Thyroid gland (tissue), 4 donors: ENCODE measurements around the gene CAMTA1. TPM values are rescaled to one million over a fixed set of nuclear protein-coding genes. Genes with fewer than 3 reads are reported as not detected.
A peak's percentile ranks its signal among the peaks of the same experiment; 100 is the strongest.

Source experiments
- DNase-seq, 2 donors: peaks; one replicate each; pipeline ENCODE4 v3.0.0-alpha.2; 2019
- H3K27ac ChIP-seq, 3 donors: fragments of 200-600 bp; sonication (generic); 1 replicate in 2 of 3; 2 replicates in 1 of 3; pipeline ENCODE4 v1.5.1; 2016 to 2019; ENCODE audit warnings: mild to moderate bottlenecking in 1 of 3, moderate library complexity in 1 of 3
- H3K27me3 ChIP-seq: fragments of 200-600 bp; sonication (generic); one replicate; pipeline ENCODE4 v1.5.1; 2019
- H3K36me3 ChIP-seq, 2 donors: fragments of 200-600 bp; sonication (generic); one replicate each; pipeline ENCODE4 v1.5.1; 2016 to 2019
- H3K4me1 ChIP-seq, 2 donors: fragments of 200-600 bp; sonication (generic); one replicate each; pipeline ENCODE4 v1.5.1; 2017 to 2019
- H3K4me3 ChIP-seq, 3 donors: fragments of 200-600 bp; sonication (generic); replicated peaks in 1 of 3; 1 replicate in 2 of 3; 2 replicates in 1 of 3; pipeline ENCODE4 v1.5.1; 2016; ENCODE audit warnings: mild to moderate bottlenecking in 1 of 3
- H3K9me3 ChIP-seq: fragments of 200-600 bp; sonication (generic); one replicate; pipeline ENCODE4 v1.5.1; 2017
- POLR2A ChIP-seq, 2 donors: fragments of 450-650 bp; IDR thresholded peaks; one replicate each; pipeline ENCODE4 v1.6.1; 2017; ENCODE audit warnings: antibody characterized with exemption in 2 of 2, mild to moderate bottlenecking in 2 of 2, moderate library complexity in 1 of 2
- WGBS, 2 donors: methylation state at CpG; one replicate each; pipeline ENCODE4 v1.1.5; 2017; 5-methylcytosine and 5-hydroxymethylcytosine counted together
- intact Hi-C: fragments of 100-400 bp; cut with DNase I; formaldehyde crosslinking; loops from one replicate; pipeline ENCODE4 v1.15.1; 2023
- total RNA-seq, 4 donors: library from RNA; depleted of rRNA; stranded (reverse); fragments of >200 nt; gene quantifications; one replicate each; pipeline ENCODE4 v1.2.3, GENCODE V29; 2016
- TF ChIP-seq, protein P1 (sequence below), 6 experiments: fragments of 200-600 bp in 3 of 6; fragments of 450-650 bp in 3 of 6; sonication (generic) in 3 of 6; IDR thresholded peaks; one replicate each; pipeline ENCODE4 v1.5.1; 2016 to 2019; ENCODE audit warnings: antibody characterized with exemption in 6 of 6, mild to moderate bottlenecking in 2 of 6, inconsistent platforms in 1 of 6, moderate library complexity in 1 of 6

Gene CAMTA1
- total RNA-seq, 4 donors from 2014 or later, result 63.9 to 124 (median 101) TPM

DNA sequence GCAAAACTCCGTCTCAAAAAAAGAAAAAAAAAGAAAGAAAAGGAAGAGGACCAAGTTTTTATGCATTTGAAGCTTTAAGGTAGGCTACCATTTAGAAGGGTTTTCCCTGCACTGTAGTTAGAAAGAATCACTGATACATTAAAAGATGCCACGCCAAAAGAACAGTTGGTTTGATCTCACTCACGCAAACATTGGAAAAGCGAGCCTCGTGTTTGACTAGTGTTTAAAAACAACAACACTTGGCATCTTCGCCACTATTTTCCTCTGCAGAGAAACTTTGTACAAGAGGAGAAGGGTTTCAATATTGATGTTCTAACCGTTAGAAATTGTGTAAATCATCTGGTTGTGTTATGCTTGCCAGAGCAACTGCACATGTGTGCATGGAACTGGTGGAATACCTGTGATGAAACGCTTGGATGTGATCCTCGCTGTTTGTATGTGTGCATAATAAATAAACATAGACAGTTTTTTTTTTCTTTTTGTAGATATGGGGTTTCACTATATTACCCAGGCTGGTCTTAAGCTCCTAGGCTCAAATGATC is 24.0 kb upstream of the CAMTA1 start:
- Histone ChIP-seq H3K4me1 (no peaks in the 10 kb centered on the region), H3K27me3 (no peaks in the 10 kb centered on the region), H3K9me3 (no peaks in the 10 kb centered on the region), H3K36me3 (no peaks in the 10 kb centered on the region), H3K4me3 (no peak overlapping the region), H3K27ac (no peak overlapping the region)
- intact Hi-C loops, result no loop called here
- DNase-seq, result no peak
- WGBS, 2 donors, result 84% methylated on average over 9 of the region's 9 CpGs
- TF ChIP-seq, protein P1, sequence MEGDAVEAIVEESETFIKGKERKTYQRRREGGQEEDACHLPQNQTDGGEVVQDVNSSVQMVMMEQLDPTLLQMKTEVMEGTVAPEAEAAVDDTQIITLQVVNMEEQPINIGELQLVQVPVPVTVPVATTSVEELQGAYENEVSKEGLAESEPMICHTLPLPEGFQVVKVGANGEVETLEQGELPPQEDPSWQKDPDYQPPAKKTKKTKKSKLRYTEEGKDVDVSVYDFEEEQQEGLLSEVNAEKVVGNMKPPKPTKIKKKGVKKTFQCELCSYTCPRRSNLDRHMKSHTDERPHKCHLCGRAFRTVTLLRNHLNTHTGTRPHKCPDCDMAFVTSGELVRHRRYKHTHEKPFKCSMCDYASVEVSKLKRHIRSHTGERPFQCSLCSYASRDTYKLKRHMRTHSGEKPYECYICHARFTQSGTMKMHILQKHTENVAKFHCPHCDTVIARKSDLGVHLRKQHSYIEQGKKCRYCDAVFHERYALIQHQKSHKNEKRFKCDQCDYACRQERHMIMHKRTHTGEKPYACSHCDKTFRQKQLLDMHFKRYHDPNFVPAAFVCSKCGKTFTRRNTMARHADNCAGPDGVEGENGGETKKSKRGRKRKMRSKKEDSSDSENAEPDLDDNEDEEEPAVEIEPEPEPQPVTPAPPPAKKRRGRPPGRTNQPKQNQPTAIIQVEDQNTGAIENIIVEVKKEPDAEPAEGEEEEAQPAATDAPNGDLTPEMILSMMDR (IDR thresholded peaks at IDR 0.05), result no peak
- TF ChIP-seq POLR2A (IDR thresholded peaks at IDR 0.05), result no peak

DNA sequence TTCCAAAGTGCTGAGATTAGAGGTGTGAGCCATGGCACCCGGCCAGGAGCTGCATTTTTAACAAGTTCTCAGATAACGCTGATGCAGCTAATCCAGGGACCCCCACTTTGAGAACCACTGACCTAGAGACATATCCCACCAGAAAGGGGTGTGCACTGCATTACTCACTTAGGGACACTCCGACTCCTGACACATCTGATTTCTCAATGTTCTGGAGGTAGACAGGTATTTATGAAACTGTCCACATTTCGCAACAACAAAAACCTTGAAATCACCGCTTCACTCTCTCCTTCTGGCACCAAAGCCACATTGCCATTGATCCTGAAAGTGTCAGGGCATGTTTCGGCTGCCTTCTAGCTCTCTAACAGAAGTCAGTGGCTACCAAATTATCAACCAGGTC is 23.2 kb upstream of the CAMTA1 start:
- Histone ChIP-seq H3K27me3 (no peaks in the 10 kb centered on the region), H3K4me1 (no peaks in the 10 kb centered on the region), H3K36me3 (no peaks in the 10 kb centered on the region), H3K27ac (no peak overlapping the region), H3K4me3 (no peak overlapping the region), H3K9me3 (no peaks in the 10 kb centered on the region)
- WGBS, 2 donors, result 82 to 83% methylated on average over 6 of the region's 6 CpGs
- intact Hi-C loops, result no loop called here
- no peak for DNase-seq
- TF ChIP-seq, protein P1 (IDR thresholded peaks at IDR 0.05), result no peak
- TF ChIP-seq POLR2A (IDR thresholded peaks at IDR 0.05), result no peak

DNA sequence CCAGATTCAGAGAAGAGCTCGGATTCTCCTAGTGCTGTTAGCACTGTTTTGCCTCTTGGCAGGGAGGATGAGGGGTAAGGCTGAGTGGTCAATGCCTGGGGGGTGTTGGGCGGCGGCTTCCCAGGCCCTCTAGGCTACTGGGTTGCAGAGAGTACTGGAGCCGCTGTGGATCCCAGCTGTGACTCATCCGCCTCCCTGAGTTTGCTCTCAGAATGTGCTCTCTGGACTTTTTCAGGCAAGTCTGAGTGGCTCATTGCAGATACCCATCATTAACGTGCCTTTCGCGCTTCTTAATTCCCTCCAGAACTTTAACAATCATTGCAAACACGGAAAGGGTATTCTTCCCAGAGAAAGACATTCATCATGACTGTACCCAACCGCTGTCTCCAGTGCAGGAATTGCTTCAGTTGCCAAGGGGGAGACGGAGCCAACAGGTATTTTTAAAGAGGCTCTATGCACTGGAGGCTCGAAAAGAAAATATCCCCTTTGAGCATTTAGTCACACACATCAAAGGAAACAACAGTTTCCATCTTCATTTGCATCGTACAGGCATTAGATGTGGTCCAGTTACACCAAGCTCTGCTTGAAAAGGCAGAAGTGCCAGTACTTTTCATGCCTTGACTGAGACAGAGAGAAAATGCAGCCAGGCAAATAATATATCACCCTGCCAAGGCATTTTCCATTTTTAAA is 14.4 kb upstream of the CAMTA1 start:
- intact Hi-C loops, result loop anchor here (10.0 kb wide), 1 partner anchor 46 kb away; no protein-coding TSS in a partner anchor
- peak; percentile 26 to 54 for DNase-seq
- Histone ChIP-seq H3K36me3 (no peaks in the 10 kb centered on the region), H3K9me3 (no peaks in the 10 kb centered on the region), H3K27me3 (no peaks in the 10 kb centered on the region), H3K4me3 (no peak overlapping the region), H3K27ac (peak overlapping the region in 1 of 3 donors; percentile 18), H3K4me1 (peaks cover 3 to 18% of the 10 kb centered on the region in 2 donors)
- TF ChIP-seq, protein P1 (IDR thresholded peaks at IDR 0.05), result no peak
- no peak for TF ChIP-seq POLR2A (IDR thresholded peaks at IDR 0.05)
- WGBS, 2 donors, result 16 to 20% methylated on average over 13 of the region's 13 CpGs

DNA sequence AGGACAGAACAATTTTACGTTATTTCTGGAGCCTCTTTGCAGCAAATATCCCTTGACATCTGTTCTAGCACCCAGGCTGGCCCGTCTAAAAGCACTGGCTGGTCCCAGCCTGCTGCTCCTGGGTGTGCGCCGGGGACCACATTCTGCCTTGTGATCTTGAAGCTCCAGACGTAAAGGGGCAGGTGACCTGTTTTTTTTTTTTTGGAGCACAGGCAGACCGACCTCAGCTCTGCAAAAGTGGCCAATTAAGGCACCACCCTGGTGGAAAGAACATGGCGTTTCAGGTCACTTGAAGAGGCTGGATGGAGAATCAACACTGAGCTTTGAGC is 13.8 kb upstream of the CAMTA1 start:
- no peaks in the 10 kb centered on the region for H3K36me3 ChIP-seq
- no peaks in the 10 kb centered on the region for H3K9me3 ChIP-seq
- no peak for TF ChIP-seq POLR2A (IDR thresholded peaks at IDR 0.05)
- TF ChIP-seq, protein P1 (IDR thresholded peaks at IDR 0.05), result peak in 1 of 6 experiments; percentile 35
- no peaks in the 10 kb centered on the region for H3K27me3 ChIP-seq
- 19 to 28% methylated on average over 7 of the region's 7 CpGs for WGBS, 2 donors
- peaks cover 3 to 18% of the 10 kb centered on the region in 2 donors for H3K4me1 ChIP-seq
- H3K4me3 ChIP-seq, result no peak overlapping the region
- intact Hi-C loops, result loop anchor here (10.0 kb wide), 1 partner anchor 47 kb away; no protein-coding TSS in a partner anchor
- DNase-seq, result peak; percentile 50 to 61
- H3K27ac ChIP-seq, result peak overlapping the region in 1 of 3 donors; percentile 18

DNA sequence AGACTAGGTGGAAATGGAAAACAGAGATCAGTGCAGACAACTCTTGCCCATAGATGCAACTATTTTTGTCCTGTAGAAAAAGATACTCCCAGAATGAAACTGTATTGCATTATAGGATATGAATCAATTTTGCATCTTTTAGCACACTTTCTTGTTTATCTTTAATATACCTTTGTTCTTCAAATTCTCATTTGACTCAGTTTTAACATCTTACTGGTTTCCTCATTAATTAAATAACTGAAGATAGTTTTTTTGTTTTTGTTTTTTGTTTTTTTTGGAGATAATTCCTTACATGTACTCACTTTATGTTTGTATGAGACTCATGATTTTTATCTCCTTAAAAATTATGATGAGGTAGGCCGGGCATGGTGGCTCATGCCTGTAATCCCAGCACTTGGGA is 10.9 kb upstream of the CAMTA1 start:
- Histone ChIP-seq H3K27me3 (no peaks in the 10 kb centered on the region), H3K27ac (no peak overlapping the region), H3K9me3 (no peaks in the 10 kb centered on the region), H3K4me3 (no peak overlapping the region), H3K36me3 (no peaks in the 10 kb centered on the region), H3K4me1 (peaks cover 3 to 18% of the 10 kb centered on the region in 2 donors)
- 91 to 98% methylated on average over 1 of the region's 1 CpG for WGBS, 2 donors
- TF ChIP-seq, protein P1 (IDR thresholded peaks at IDR 0.05), result no peak
- no peak for TF ChIP-seq POLR2A (IDR thresholded peaks at IDR 0.05)
- intact Hi-C loops, result loop anchor here (10.0 kb wide), 1 partner anchor 50 kb away; no protein-coding TSS in a partner anchor
- DNase-seq, result no peak
